HuH-7.5 (cell line): ENCODE results near the gene LRFN5.
"Not testable (repeated sequence)": the region's sequence is repeated elsewhere in the genome, so short reads cannot be mapped to it uniquely, and the experiment has no call there.

Experiments used
- DNase-seq: peaks from one replicate; pipeline ENCODE4 v3.0.0; 2011; ENCODE audit warnings: low spot score

The LRFN5 gene

GRCh38 chr14:41606532-41607303 lies at the start of gene LRFN5:
Gene LRFN5 (plus strand): TSS chr14:41606876.
- peak; percentile 36 for DNase-seq

- DNase-seq: no peak
Observed at GRCh38 chr14:41558490-41558889, 48.2 kb upstream of the LRFN5 start.

- DNase-seq: not testable (repeated sequence)
Observed at GRCh38 chr14:41566864-41567263, 39.8 kb upstream of the LRFN5 start.

GRCh38 chr14:41568979-41569378 lies 37.7 kb upstream of the LRFN5 start:
- no peak for DNase-seq

GRCh38 chr14:41570415-41571155 lies 36.1 kb upstream of the LRFN5 start:
- no peak for DNase-seq

- no peak for DNase-seq
Observed at GRCh38 chr14:41586237-41586636, 20.4 kb upstream of the LRFN5 start.

GRCh38 chr14:41597647-41598046 lies 9.0 kb upstream of the LRFN5 start:
- peak; percentile 15 for DNase-seq

- not testable (repeated sequence) for DNase-seq
Observed at GRCh38 chr14:41599805-41600385, 6.8 kb upstream of the LRFN5 start.

- peak; percentile 30 for DNase-seq
Observed at GRCh38 chr14:41604721-41605531, 1.8 kb upstream of the LRFN5 start.

GRCh38 chr14:41605550-41606281 lies 960 bp upstream of the LRFN5 start:
- peak; percentile 16 for DNase-seq

GRCh38 chr14:41606282-41606531 lies 469 bp upstream of the LRFN5 start:
- DNase-seq: peak; percentile 4

- DNase-seq: peak; percentile 20
Observed at GRCh38 chr14:41607304-41607775, 664 bp downstream of the LRFN5 start.

GRCh38 chr14:41607966-41608663 lies 1.4 kb downstream of the LRFN5 start:
- peak; percentile 26 for DNase-seq

GRCh38 chr14:41608681-41609390 lies 2.2 kb downstream of the LRFN5 start:
- DNase-seq: no peak

- DNase-seq: peak; percentile 73
Observed at GRCh38 chr14:41609704-41610183, 3.1 kb downstream of the LRFN5 start.

GRCh38 chr14:41615011-41615595 lies 8.4 kb downstream of the LRFN5 start:
- DNase-seq: no peak

- DNase-seq: no peak
Observed at GRCh38 chr14:41623736-41624135, 17.1 kb downstream of the LRFN5 start.

GRCh38 chr14:41629876-41630275 lies 23.2 kb downstream of the LRFN5 start:
- no peak for DNase-seq

- no peak for DNase-seq
Observed at GRCh38 chr14:41634286-41634685, 27.6 kb downstream of the LRFN5 start.
